Fibroblast of lung (primary cell): ENCODE data around the gene COL24A1. TPM values are rescaled to one million over a fixed set of nuclear protein-coding genes. Genes with fewer than 3 reads are reported as not detected.

Experiments used
- DNase-seq, 2 donors: peaks; one replicate each; pipeline versions ENCODE4 v3.0.0 to v3.0.0-alpha.2; 2010; ENCODE audit warnings: low read depth in 2 of 2
- H2AFZ ChIP-seq: 2 replicates; pipeline ENCODE4 v1.5.1; 2012; ENCODE audit warnings: low read length, control low read depth, inconsistent platforms
- H3K27ac ChIP-seq: 2 replicates; pipeline ENCODE4 v1.5.1; 2011; ENCODE audit warnings: low read length, control low read depth; ENCODE audit not compliant: insufficient read depth
- H3K27me3 ChIP-seq: 2 replicates; pipeline ENCODE4 v1.5.1; 2011; ENCODE audit warnings: mild to moderate bottlenecking, low read length; ENCODE audit not compliant: control insufficient read depth, insufficient read depth
- H3K36me3 ChIP-seq: 2 replicates; pipeline ENCODE4 v1.5.1; 2011; ENCODE audit warnings: low read length; ENCODE audit not compliant: control insufficient read depth, insufficient read depth
- H3K4me1 ChIP-seq: 2 replicates; pipeline ENCODE4 v1.5.1; 2011; ENCODE audit warnings: low read length; ENCODE audit not compliant: control insufficient read depth, insufficient read depth; ENCODE audit errors: extremely low read depth
- H3K4me2 ChIP-seq: 2 replicates; pipeline ENCODE4 v1.5.1; 2011; ENCODE audit warnings: low read length, control low read depth; ENCODE audit not compliant: insufficient read depth; ENCODE audit errors: extremely low read depth
- H3K4me3 ChIP-seq, 4 experiments: fragments of 200-600 bp in 1 of 4; sonication (generic) in 1 of 4; replicated peaks in 1 of 4; 2 replicates each; pipeline ENCODE4 v1.5.1; 2011 to 2016; ENCODE audit warnings: low read length in 4 of 4, low read depth in 3 of 4, mild to moderate bottlenecking in 3 of 4, control low read depth in 2 of 4, inconsistent platforms in 1 of 4, mixed read lengths in 1 of 4; ENCODE audit not compliant: insufficient read depth in 1 of 4; ENCODE audit errors: control extremely low read depth in 1 of 4
- H3K79me2 ChIP-seq: 2 replicates; pipeline ENCODE4 v1.5.1; 2012; ENCODE audit warnings: mild to moderate bottlenecking, low read length, inconsistent platforms; ENCODE audit not compliant: control insufficient read depth, insufficient read depth
- H3K9ac ChIP-seq: 2 replicates; pipeline ENCODE4 v1.5.1; 2011; ENCODE audit warnings: mild to moderate bottlenecking, low read length, control low read depth; ENCODE audit not compliant: insufficient read depth
- H3K9me3 ChIP-seq: 2 replicates; pipeline ENCODE4 v1.5.1; 2012; ENCODE audit warnings: low read depth, low read length; ENCODE audit not compliant: control insufficient read depth, insufficient read depth
- H4K20me1 ChIP-seq: 2 replicates; pipeline ENCODE4 v1.5.1; 2011; ENCODE audit warnings: low read length; ENCODE audit not compliant: control insufficient read depth, insufficient read depth; ENCODE audit errors: extremely low read depth
- CTCF ChIP-seq, 2 donors: IDR thresholded peaks in 1 of 2; conservative IDR thresholded peaks in 1 of 2; 1 replicate in 1 of 2; 2 replicates in 1 of 2; pipeline ENCODE4 v1.5.1; 2011 to 2012; ENCODE audit warnings: low read length in 2 of 2, control low read depth in 1 of 2, inconsistent platforms in 1 of 2, low read depth in 1 of 2, mild to moderate bottlenecking in 1 of 2
- EZH2 ChIP-seq: IDR thresholded peaks from 2 replicates; pipeline ENCODE4 v1.5.1; 2012; ENCODE audit warnings: low read length, control low read depth, mild to moderate bottlenecking; ENCODE audit errors: missing control alignments
- polyA plus RNA-seq, 2 donors: library from polyadenylated mRNA; depleted of rRNA in 1 of 2; stranded (reverse) in 1 of 2; unstranded in 1 of 2; fragments of >200 nt; gene quantifications; 2 replicates each; pipeline ENCODE4 v1.2.1, GENCODE V29; 2011 to 2012; ENCODE audit warnings: missing spikeins in 1 of 2
- total RNA-seq: library from RNA; depleted of rRNA; stranded (reverse); fragments of >200 nt; gene quantifications from 2 replicates; pipeline ENCODE4 v1.2.1, GENCODE V29; 2014

The COL24A1 gene
- total and polyA plus RNA-seq, 2 donors (not counting 1 experiment from before 2014, with no cell fraction given), result 0.31 to 3.3 TPM

- Histone ChIP-seq H3K27me3 (no peaks in the 10 kb centered on the region), H3K27ac (no peak overlapping the region), H3K36me3 (no peaks in the 10 kb centered on the region), H3K4me1 (no peaks in the 10 kb centered on the region), H3K79me2 (no peaks in the 10 kb centered on the region), H3K4me3 (no peak overlapping the region), H2AFZ (no peak overlapping the region), H3K9ac (no peak overlapping the region), H4K20me1 (no peaks in the 10 kb centered on the region), H3K4me2 (no peak overlapping the region), H3K9me3 (no peaks in the 10 kb centered on the region)
- DNase-seq, result no peak
- TF ChIP-seq CTCF (conservative IDR thresholded peaks at IDR 0.05 in 1 of 2, IDR thresholded peaks at IDR 0.05 in 1 of 2; ENCODE audit: low read depth in 1 of 2, low read length in 2 of 2), result no peak
- TF ChIP-seq EZH2, result no peak
These were observed 16.2 kb downstream of the COL24A1 start for GRCh38 chr1:86140281-86140880.

DNA sequence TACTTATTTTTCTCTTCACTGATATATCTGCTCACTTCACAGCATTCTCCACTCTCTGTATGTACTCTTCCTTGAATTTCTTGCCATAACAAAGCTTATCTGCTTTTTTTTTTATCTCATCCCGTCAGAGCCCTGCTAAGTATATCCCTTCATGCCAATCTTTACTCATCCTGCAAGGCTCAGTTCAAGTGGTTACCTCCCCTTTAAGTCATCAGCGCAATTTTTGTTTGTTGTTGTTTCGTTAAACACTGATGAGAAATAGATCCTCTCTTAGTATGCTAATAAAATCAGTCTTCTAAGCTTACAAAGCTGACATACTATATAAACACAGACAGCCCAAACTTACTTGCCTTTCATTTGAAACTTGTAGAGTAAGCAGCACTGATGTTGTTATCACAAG lies 17.8 kb downstream of the COL24A1 start:
- no peak overlapping the region for H3K9ac ChIP-seq
- no peaks in the 10 kb centered on the region for H3K27me3 ChIP-seq
- H3K79me2 ChIP-seq, result no peaks in the 10 kb centered on the region
- no peaks in the 10 kb centered on the region for H3K9me3 ChIP-seq
- H3K4me3 ChIP-seq, result no peak overlapping the region
- peak; percentile 29 to 33 for DNase-seq
- H4K20me1 ChIP-seq, result no peaks in the 10 kb centered on the region
- H3K4me1 ChIP-seq, result no peaks in the 10 kb centered on the region
- TF ChIP-seq EZH2, result no peak
- TF ChIP-seq CTCF (conservative IDR thresholded peaks at IDR 0.05 in 1 of 2, IDR thresholded peaks at IDR 0.05 in 1 of 2; ENCODE audit: low read depth in 1 of 2, low read length in 2 of 2), result no peak
- H2AFZ ChIP-seq, result no peak overlapping the region
- H3K36me3 ChIP-seq, result no peaks in the 10 kb centered on the region
- H3K27ac ChIP-seq, result no peak overlapping the region
- no peak overlapping the region for H3K4me2 ChIP-seq

DNA sequence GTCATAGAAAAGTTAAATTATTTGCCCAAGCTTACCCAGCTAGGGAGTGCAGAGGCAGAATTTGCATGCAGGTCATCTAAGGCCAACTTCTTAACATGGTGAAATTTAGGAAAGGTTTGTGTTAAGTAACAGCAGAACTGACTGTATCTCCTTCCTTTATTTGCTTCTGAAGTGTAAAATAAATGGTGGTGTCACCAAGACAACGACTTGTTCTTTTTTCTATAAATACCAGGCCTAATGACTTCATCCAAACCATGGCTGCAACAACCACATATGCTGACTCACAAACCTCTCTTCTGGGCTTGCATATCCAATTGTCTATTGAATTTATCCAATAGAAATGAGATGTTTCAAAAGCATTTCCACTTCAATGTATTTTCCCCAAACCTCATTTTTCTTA lies 19.1 kb downstream of the COL24A1 start:
- DNase-seq, result peak; percentile 90 to 98
- TF ChIP-seq CTCF (conservative IDR thresholded peaks at IDR 0.05 in 1 of 2, IDR thresholded peaks at IDR 0.05 in 1 of 2; ENCODE audit: low read depth in 1 of 2, low read length in 2 of 2), result no peak
- TF ChIP-seq EZH2, result no peak
- Histone ChIP-seq H3K27me3 (no peaks in the 10 kb centered on the region), H2AFZ (no peak overlapping the region), H3K4me3 (no peak overlapping the region), H3K27ac (no peak overlapping the region), H3K4me2 (no peak overlapping the region), H3K4me1 (no peaks in the 10 kb centered on the region), H3K36me3 (no peaks in the 10 kb centered on the region), H3K79me2 (no peaks in the 10 kb centered on the region), H3K9me3 (no peaks in the 10 kb centered on the region), H3K9ac (no peak overlapping the region), H4K20me1 (no peaks in the 10 kb centered on the region)
